HG02981 (cell line): Measurements from ENCODE around the gene MYO18A.

ENCODE experiments used
- ATAC-seq: cut with Tn5 transposase; IDR thresholded peaks from one replicate; pipeline ENCODE4 v1.9.1; 2021; ENCODE audit warnings: mild to moderate bottlenecking, moderate library complexity; ENCODE audit not compliant: unreplicated experiment

Gene MYO18A

DNA sequence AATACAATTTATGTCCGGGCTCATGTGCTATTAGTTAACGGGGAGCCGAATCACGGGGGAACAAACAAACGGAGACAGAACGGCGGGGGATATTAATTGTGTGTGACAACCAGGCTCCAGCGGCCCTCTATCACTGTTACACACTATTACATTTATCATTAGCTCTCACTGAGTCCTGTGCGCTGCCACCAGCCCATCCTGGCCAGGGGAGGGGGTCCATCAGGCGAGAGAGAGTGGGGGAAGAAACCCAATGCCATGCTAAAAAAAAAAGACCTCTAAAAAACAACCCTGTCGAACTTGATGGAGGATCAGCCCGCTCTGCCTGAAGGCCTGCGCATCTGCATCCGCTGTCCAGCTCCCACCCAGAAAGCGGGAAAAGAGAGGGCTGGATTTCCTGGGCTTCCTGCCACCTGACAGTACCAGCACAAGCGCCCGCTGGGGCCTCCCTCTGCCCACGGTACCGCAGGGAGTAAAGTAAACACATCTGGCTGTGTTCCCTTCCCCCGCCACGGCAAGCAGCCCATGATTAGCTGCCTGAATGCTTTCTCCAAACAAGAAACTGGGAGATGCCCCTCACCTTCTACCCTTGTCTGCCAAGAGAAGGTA, 95.6 kb downstream of the MYO18A start:
- ATAC-seq = no peak

DNA sequence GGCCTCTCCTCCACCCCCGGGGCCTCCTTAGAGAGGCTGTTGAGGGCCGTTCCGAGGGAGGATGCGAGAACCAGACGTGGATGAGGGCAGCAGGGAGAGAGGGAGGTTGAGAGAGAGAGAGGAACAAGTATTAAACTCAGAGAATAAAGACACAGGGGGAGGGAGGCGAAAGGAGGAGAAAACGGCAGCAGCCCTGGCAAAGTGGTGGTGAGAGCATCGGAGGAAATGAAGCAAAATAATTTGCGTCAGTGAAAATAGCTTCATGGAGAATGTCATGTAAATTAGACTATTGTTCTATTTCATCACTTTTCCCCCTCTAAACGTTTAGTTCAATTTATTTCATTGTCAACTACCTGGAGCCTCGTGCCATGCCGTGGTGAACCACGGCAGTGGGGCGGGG, 99.2 kb downstream of the MYO18A start:
- ATAC-seq = no peak

DNA sequence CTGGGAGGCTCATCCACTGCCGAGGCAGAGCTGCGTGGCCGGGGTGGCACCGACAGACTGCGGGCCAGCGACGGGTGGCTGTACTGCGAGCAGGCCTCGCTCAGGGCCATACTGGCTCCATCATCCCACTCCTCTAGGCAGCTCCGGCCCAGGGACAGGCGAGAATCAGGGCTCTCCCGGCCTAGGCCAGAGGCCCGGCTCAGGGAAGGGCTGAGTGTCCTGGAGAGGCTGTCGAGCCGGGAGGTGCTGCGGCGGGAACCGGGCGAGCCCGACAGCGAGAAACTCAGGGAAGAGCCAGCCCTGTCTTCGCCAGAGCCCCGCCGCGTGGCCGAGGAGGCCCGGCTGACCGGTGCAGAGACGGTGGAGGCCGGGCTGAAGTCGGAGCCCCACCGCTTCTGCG, 99.9 kb downstream of the MYO18A start:
- ATAC-seq = no peak

DNA sequence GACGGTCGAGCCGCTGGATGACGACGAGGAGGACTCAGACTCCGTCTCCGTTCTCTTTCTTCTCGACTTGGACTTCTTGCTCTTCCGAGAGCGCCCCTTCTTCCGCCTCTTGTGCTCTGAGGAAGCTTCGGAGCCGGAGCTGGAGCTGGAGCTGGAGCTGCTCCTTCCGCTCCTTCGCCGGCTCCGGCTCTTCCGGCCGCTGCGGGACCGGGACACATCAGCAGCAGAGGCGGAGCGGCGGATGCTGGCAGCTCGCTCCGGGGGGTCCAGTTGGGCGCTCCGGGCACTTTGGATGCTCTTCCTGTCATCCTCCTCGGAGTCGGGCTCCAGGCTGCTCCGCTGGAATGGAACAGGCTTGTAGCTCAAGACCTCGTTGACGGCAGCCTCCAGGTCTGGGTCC, 100.3 kb downstream of the MYO18A start:
- ATAC-seq = no peak

DNA sequence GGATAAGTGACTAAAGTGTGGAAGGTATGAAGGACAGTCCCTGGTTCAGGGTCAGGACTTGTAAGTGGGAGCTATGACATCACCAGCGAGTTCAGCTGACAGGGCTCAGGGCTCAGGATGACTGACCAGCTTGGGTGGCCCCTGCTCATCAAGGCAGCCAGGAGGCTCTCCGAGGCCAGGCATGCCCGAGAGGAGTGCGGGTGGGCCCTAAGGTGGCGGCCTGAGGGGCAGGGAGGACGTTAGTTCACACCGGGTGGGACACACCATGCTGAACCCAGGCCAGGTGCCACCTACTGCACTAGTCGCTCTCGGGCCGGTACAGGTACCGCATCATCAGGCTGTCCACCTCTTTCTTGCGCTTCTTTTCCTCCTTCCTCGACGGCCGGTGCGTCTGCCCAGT, 100.8 kb downstream of the MYO18A start:
- ATAC-seq = no peak

DNA sequence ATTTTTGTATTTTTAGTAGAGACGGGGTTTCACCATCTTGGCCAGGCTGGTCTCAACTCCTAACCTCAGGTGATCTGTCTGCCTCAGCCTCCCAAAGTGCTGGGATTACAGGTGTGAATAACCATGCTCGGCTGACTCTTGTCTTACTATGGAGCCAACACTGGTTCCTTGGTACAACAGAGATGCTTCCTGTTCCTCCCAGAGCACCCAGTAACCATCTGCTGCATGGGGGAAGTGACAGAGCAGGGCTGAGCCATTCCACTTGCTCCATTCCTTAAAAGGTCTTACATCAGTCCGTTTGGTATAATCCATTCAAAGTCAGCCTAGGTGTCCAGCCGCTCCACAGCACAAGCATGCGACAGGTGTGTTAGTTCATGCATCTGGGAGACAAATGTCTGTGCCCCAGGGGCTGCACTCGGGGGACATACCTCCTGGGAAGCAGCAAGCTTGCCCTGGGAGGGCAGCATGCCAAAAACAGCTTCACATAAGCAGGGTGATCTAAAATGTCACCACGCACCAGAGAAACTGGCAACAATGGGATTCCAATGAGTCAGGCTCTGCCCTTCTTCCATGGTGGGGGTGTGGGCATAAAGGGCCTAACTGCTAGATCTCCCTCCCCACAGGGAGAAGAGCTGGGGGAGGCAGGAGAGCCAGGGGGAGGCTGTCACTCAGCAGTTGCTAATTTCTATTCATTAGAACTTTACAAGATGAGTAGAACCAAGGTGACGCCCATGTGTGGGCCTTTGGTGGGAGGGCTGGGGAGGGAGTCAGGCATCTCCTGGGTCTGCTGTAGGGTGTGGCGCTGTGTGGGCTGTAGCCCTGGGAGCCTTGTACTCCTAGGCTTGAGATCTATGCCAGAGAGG, 101.8 kb downstream of the MYO18A start:
- no peak for ATAC-seq

DNA sequence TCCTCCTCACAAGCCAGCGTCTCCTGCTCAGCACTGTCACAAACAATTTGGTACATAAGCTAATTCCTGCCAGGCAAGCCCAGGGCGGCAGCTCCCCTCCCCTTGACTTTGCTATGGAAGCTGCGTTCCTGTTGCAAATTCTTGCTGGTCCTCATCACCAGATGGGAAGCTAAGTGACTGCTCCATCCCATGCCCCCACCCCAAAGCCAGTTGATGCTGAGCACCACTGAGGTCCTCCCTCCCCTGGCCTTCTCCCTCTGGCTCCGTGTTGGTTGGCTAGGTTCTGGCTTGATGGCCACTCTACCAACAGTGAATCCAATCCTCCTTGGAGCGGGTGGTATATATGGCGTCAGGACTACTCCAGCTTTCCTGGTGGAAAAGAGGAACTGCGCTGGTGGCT, 102.9 kb downstream of the MYO18A start:
- ATAC-seq = no peak

DNA sequence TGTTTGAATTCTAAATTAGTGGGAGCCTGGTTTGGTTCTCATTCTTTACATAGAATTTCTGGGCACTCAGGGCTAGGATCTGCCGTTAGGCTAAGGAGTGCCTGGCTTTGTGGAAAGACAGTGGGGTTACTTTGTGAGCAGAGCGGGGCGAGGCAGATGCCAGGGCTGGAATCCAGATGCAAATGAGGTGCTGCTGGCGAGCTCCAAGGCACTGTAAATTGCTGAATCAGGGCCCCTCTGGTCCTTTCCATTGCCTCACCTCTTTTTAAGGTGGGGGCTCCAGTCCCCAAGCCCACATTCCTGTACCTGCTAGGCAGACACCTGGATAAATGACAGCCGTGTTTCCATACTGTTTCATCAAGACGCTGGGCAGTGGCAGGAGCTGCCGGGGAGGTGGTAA, 103.5 kb downstream of the MYO18A start:
- ATAC-seq = no peak

DNA sequence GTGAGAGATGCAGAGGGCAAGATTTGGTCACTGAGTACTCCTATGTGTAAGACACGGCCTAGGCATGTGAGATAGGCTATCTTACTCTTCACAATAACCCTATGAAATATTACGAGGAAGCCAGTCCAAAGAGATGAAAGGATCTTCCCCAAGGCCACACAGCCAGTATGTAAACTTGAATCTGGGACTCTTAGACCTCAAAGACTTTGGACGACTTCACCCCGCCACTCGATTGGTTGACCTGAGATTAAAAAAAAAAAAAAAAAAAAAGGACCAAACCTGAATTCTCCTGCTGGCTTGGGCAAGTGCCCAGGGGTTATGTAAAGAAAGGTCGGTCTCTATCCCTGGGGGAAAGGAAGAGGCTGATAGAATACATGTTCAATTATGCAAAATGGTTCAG, 104.1 kb downstream of the MYO18A start:
- no peak for ATAC-seq

DNA sequence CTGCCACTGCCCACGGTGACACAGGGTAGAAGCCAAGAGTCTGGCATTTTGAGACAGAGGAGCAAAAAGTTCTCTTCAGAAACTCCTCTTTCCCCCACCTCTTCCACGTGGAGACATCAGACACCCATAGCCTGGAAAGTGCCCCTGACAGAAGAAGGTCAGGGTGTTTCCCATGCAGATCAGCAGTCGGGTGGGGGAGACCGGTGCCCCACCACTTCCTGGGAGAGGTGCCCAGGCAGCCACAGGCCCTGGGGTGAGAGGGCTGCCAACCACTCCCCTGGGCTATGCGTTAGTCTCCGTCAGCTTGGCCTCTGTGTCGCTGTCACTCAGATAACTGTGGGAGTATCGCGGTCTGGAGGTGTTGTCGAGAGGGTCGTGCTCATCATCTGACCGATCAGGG, 105.7 kb downstream of the MYO18A start:
- ATAC-seq = no peak

DNA sequence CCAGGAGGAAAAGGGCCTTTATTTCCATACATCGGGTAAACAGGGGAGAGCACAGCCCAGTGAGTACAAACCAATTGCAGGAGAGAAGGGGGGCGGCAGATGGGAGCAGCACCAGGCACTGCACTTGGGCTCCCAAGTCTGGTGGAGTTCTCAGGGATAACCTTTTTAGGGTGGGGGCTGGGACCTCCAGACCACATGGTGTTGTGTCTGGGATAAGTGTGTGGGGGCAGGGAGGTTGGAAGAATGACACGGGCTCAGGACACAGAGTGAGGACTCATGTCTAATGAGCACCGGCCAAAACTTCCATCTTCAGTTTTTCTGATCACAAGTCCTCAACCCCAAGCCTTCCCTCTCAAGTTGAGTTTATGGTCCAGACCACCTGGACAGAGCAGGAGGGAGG, 106.7 kb downstream of the MYO18A start:
- ATAC-seq = no peak

DNA sequence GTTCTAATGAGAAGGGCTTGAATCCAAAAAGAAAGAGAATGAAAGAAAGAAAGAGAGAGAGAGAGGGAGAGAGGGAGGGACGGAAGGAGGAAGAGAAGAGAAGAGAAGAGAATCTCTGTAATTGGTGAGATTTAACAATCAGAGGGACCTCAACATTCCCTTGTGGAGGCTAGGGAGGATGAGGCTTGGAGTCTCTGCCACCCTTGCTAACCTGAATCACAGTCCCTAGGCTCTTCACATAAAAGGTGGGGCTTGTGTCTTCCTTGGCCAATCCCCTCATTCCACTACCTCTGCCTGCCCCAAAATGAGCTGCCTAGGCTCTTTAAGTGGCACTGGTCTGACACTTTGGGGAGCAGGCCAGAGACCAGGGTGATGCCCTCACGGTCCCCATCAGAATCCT, 107.2 kb downstream of the MYO18A start:
- ATAC-seq = no peak

DNA sequence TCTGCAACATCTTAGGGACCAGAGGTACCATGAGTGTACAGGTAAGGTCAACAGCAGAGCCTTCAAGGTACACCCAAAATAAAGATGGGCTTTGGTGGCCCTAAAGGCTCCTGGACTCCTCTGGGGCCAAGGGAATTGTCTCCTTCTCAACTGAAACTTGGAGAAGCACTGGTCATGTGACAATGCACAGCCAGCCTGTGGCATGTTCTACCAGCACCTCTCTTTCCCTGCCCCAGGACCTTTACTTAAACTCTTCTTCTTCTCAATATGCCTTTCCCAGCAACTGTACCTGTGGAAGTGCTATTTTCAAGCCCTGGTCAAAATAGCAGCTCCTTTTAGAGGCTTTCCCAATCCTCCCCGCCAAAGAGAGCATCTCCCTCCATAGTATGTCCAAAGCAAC, 108.9 kb downstream of the MYO18A start:
- ATAC-seq = no peak

DNA sequence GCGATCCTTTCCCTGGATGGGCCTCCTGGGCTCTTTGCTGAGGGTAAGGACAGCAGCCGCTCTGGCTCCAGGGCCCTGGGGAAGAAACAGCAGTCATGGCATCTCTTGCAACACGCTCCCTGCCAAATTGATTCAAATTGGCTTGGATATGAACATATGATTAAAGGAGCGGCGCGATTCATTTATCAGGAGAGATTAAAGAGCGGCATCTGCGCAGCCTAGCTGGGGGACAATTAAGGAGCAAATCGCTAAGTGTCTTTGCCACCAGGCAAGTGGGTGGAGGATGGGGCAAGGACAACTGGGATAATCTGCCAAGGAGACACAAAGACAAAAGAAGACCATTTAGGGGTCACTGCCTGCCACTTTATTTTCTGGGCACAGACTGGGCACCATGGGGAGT, 109.4 kb downstream of the MYO18A start:
- ATAC-seq = no peak

DNA sequence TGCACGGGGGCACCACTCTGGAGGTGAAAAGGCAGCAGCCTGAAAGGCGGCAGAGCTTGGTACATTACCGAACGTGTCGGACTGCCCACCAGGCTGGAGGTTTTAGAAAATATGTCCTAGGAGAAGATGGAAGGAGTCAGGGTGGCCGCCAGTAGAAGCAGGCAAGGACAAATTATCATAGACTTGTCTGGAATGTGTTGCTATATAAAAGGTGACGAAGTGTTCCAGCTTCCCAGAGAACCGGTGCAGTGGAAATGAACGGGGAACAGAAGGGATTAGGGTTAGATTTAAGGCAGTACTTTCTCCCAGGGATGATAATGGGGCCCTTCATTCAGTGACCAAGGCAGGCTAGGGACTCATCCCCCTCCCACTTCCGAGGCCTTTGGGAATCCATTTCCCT, 109.9 kb downstream of the MYO18A start:
- no peak for ATAC-seq

DNA sequence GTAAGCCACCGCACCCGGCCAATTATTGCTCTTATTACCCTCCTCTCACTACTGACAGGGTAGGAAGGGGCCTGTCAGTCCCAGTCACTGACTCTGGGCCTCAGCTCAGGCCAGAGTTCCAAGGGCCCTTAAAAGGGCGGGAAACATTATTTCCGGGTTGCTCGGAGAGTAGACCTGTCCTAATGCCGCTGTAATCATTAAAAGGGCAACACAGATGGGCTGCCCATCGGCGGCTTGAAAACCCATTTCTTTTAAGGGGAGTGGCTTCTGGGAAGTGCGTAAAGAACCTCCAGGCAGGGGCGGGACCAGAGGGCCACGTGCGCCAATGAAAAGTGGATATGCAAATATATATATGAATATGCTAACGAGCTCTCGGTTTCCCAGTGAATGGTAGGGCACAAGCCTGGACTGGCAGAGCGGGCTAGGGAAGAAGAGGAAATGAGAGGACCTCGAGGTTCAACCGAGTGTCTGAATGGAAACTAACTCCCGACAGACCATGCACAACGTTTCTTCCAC, 110.6 kb downstream of the MYO18A start:
- ATAC-seq = no peak

DNA sequence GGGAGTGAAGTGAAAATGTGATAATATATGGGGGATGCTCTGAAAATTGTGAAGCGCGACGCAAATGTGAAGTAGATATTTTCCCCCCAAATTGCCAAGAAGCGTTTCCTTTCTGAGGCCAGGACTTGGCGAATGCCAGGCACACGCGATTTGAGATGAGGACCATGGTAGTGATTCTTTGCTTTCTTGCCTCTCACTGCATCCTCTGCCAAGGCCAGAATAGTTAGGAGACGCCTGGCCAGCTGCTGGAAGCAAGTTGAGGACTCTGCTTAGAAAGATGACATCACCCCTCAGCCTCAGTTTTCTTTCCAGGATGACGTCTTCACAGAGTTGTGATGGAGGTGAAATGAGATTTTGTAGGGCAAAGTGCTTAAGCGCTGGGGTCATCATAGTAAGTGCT, 111.4 kb downstream of the MYO18A start:
- ATAC-seq = no peak

DNA sequence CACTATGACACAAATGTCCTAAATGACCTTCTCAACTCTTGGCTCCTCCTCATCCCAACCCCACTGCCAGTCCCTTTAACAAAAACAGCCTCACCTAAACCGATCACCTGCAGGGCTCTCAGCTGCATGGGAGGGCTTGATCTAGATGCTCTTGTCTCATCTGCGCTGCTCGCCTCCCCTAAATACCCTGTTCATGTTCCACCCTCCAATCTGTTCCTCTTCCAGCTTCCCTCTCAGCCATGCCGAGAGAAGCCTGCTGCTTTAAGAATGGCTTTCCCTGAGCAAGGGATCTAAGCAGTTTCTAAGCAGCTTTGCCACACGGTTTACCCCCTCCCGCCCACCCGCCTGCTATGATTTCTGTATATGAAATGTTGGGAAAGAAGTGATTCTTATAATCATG, 113.6 kb downstream of the MYO18A start:
- ATAC-seq = no peak

DNA sequence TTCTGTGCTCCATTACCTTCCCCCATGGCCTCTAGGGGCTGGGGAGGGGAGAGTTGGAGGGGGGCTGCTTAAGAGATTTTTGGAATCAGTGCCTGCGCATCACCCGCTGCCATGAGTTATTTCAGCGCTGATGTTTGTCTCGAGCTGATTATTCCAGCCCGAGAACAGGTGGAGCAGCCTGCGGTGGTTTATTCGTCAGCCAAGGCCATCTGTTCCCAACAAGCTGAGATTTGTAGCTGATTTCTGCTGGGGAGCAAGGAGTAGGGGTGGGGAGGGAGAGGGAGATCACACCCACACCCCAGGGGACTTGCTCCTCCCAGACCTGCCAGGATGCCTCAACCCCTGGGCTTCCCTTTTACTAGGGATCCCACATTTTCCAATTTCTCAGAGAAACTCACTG, 114.2 kb downstream of the MYO18A start:
- ATAC-seq = no peak

DNA sequence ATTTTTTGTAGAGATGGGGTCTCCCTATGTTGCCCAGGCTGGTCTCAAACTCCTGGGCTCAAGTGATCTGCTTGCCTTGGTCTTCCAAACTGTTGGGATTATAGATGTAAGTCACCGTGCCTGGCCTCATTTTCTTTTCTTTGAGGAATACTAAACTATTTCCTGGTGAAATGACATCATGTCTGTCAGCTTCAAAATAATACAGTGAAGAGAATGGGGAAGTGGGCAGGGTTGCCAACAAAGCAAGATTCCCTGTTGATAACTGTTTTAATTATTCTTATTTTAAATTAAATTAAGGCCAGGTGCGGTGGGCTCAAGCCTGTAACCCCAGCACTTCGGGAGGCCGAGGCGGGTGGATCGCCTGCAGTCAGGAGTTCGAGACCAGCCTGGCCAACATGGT, 116.2 kb downstream of the MYO18A start:
- no peak for ATAC-seq

DNA sequence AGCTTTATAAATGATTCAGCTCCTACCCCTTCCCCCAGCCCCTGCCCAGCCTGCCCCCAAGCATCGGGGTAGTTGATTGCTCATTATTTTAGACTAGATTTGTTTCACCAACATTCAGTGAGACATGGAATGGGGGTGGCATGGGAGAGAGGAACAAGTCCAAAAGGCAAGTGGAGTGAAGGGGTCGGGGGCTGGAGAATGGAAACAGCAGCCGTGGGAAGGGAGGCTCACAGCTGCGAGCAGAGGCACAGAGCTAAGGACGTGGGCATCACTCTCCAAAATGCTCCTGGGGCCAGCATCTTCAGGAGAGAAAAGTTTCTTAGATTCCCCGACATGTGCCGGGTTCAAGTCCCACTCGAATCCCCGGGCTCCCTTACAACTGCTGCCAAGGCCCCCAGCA, 118.0 kb downstream of the MYO18A start:
- no peak for ATAC-seq

DNA sequence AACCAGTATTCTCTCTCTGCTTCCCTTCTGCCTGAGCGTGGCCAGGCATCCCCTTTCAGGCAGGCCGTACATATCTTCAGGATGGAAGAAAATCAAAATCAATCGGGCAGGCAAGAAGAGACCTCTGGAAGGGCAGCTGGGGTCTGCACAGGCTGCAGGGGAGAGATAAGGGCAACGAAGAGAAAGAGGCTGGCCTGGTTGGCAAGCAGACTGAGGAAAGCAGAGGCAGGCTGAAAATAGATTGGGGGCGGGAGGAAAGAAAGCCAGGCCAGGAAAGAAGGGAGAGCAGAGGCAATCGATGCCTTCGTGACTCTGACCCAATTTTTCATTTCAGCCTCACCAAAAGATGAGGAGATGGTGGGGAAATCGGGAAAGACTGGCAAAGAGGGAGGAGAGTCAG, 119.2 kb downstream of the MYO18A start:
- no peak for ATAC-seq

DNA sequence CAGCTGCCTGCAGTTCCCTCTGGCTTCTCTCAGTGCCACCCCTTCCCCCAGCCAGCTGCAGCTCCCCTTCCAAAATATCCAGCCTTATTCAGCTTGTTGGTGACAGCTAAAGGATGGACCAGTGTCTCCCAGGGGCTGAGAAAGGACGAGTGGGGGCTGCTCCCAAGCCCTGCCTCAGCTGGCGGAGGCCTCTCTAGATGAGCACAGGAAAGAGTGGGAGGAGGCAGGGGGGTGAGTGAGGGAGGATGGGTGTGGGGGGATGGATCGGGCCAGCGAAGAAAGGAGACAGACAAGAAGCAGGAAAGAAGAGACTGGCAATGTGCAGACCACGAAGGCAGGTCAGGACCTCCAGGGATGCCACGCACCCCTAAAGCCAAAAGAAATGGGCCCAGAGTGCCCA, 119.7 kb downstream of the MYO18A start:
- ATAC-seq = no peak
